Stomach (tissue), 4 donors: Measurements from ENCODE around the gene PNCK.

ENCODE experiments used
- POLR2AphosphoS5 ChIP-seq, 3 donors: sonication (generic); formaldehyde crosslinking; IDR thresholded peaks; one replicate each; pipeline ENCODE4 v1.6.1; 2016; ENCODE audit warnings: antibody characterized with exemption in 3 of 3
- TF ChIP-seq, protein P1 (sequence below), 7 experiments: fragments of 450-650 bp in 4 of 7; fragments of 200-600 bp in 3 of 7; sonication (generic) in 3 of 7; IDR thresholded peaks; one replicate each; pipeline ENCODE4 v1.5.1; 2016 to 2019; ENCODE audit warnings: antibody characterized with exemption in 7 of 7, control low read depth in 2 of 7, mild to moderate bottlenecking in 1 of 7

DNA sequence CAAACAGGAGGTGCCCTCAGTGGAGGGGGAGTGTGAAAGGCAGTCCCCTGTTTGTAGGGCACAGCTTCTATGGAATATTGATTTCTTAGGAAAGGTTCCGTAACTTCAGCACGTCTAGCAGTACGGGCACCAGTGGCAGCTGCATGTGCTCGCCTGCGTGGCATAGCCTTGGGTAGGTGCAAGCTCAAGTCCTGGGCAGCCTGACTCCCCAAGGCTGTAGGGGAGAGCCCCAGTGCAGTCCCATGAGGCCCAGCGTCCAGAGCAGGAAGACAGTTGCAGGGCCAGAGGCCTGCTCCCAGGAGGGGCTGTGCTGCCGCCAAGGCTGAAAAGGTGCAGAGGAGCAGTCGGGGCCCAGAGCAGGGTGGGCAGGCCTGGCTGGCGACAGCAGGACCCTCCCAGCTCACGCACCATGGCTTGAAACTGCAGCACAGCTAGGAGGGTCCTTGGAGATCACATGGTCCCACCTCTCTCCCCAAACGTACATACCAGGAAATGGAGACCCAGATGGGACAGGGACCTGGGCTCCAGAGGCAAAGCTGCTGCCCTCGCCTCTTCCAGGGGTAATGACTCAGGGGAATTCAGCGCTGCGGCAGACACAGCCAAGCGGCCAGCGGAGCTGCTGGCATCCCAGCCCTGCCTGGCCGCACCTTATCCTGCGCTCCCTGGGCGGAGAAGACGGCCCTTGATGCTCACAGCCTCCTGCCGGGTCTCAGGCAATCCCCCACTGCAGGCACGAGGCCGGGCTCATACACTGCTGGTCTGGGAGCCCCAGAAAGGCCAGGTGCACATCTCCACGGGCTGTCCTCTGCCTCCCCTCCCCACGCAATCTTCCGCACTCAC lies 32.7 kb downstream of the PNCK start:
- no peak for TF ChIP-seq POLR2AphosphoS5 (IDR thresholded peaks at IDR 0.05)
- TF ChIP-seq, protein P1, sequence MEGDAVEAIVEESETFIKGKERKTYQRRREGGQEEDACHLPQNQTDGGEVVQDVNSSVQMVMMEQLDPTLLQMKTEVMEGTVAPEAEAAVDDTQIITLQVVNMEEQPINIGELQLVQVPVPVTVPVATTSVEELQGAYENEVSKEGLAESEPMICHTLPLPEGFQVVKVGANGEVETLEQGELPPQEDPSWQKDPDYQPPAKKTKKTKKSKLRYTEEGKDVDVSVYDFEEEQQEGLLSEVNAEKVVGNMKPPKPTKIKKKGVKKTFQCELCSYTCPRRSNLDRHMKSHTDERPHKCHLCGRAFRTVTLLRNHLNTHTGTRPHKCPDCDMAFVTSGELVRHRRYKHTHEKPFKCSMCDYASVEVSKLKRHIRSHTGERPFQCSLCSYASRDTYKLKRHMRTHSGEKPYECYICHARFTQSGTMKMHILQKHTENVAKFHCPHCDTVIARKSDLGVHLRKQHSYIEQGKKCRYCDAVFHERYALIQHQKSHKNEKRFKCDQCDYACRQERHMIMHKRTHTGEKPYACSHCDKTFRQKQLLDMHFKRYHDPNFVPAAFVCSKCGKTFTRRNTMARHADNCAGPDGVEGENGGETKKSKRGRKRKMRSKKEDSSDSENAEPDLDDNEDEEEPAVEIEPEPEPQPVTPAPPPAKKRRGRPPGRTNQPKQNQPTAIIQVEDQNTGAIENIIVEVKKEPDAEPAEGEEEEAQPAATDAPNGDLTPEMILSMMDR (IDR thresholded peaks at IDR 0.05) = no peak
